HG03565 (cell line): Measurements from ENCODE around the gene ELMO2.

Experiments used
- ATAC-seq: cut with Tn5 transposase; IDR thresholded peaks from one replicate; pipeline ENCODE4 v1.9.1; 2021; ENCODE audit warnings: mild to moderate bottlenecking, moderate library complexity; ENCODE audit not compliant: unreplicated experiment

ELMO2 gene

DNA sequence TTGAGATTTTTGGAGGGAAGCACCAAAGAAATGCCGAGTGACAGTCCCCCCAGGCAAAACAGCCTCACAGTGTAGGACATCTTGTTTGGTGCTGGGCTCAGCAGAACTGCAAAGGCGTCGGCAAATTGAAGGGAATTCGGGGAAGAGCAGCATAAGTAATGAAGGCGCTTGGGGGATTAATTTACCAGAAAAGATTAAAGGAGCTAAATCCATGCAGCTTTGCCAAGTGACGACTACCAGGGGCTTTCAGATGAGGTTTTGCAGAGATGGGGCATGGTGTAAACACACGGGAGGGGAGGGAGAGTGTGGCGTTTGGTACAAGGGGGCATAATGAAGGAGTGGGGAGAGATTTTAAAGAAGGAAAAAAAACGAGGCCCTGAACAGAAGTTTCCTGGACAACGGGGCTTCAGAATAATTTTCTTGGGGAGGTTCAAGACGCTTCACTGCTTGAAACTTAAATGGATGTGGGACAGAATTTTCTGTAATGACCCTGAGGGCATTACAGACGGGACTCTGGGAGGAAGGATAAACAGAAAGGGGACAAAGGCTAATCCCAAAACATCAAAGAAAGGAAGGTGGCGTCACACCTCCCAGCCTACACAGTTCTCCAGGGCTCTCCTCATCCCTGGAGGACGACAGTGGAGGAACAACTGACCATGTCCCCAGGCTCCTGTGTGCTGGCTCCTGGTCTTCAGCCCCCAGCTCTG is 52.8 kb downstream of the ELMO2 start:
- no peak for ATAC-seq

DNA sequence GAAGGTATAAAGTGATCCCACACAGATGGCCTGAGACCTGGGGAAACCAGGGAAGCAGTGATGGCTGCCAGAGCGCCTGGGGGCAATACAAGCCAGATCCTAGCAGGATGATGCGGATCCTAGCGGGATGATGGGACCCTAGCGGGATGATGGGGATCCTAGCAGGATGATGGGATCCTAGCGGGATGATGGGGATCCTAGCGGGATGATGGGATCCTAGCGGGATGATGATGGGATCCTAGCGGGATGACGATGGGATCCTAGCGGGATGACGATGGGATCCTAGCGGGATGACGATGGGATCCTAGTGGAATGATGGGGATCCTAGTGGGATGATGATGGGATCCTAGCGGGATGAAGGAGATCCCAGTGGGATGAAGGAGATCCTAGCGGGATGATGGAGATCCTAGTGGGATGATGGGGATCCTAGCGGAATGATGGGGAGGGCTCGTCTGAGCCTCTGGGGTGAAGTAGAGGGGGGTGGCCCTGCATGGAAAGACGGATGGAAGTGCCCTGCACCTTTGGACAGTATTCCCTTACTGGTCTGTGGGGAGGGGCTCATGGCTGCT is 54.0 kb downstream of the ELMO2 start:
- ATAC-seq, result no peak

DNA sequence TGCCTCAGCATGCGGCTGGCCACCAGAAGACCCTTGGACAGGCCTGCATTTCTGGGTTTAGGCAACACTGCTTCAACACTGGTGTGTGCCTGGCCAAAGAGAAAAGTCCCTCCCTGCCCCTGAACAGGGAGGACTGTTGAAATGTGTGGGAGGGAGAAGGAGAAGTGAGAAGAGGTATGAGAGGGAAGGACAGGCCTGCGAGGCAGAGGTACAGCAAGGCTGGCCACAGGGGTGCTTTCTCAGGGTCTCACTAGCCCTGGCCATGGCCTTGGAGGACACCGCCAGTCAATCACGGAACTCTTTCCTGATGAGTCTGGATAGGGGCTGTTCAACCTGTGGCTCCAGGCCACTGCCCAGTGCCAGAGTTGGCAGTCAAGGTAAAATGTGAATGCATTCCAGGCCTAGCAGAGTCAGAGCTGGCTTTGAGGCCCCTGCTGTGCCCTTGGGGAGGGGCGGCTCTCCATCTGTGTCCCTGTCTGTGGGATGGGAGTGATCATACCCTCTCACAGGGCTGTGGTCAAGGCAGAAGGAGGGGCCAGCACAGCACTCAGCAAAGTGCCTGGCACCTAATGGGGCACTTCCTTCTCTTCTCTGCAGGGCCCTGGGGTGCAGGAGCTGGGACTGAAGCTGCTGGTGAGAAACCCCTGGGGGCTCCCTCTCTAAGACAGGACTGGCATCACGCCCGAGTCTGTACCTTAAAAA is 54.9 kb downstream of the ELMO2 start:
- ATAC-seq, result no peak

DNA sequence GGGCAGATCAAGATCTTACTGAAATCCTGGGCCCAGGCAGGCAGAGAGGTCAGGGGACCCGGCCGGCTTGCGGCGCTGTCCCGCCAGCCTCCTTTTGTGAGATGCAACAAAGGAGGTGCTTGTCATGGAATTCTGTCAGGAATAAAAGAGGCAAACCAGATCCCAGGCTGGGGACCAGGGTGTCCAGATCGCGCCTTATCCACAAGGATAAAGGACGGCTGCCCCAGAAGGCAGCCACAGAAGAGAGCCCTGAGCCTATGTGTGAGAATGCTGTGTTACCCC is 55.5 kb downstream of the ELMO2 start:
- no peak for ATAC-seq

DNA sequence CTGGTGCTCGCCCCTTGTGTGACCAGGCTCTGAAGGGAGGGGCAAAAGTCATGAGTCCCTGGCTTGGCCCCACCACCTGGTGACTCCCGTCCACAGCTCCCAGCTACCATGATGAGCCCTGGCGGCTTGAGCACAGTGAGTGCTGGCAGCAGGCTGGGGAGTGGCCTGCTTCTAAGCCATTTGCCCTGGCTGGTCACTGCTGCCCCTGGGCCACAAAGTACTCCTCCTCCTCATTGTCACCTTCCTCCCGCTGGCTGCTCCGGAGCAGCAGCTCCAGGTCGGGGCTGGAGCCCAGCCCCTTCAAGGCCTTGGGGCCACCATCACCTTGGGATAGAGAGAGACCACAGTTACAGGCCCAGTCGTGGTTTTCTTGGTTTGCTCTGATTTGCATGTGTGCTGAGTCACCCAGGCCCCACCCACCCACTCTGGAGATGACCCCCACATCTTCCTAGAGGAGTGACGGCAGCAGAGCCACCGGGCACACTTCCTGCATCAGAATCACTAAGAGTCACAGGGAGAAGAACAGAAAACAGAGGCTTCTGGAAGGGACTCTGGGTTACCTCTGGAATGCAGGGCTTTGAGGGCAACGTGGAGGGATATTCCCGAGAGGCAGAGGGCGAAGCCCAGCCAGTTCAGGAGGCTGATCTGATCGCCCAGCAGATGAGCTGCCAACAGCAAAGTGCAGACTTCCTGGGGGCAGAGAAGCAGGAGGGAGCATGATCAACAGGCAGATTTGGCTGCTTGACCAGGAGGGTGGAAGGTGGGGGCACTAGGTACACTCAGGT is 56.0 kb downstream of the ELMO2 start:
- no peak for ATAC-seq

DNA sequence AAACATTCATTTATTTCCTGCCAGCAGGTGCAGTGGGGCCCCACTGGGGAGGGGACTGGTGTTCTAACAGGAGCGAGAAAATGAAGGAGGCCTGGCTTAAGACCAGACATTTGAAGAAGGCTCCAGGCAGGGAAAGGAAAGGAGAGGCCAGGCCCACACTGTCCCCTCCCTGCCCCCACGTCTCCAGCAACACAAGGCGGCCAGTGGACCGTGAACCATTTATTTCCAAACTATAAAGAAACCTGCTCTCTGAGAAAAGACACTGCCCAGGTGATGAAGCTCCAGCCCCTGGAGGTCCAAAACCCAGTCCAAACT is 56.7 kb downstream of the ELMO2 start:
- ATAC-seq, result no peak

DNA sequence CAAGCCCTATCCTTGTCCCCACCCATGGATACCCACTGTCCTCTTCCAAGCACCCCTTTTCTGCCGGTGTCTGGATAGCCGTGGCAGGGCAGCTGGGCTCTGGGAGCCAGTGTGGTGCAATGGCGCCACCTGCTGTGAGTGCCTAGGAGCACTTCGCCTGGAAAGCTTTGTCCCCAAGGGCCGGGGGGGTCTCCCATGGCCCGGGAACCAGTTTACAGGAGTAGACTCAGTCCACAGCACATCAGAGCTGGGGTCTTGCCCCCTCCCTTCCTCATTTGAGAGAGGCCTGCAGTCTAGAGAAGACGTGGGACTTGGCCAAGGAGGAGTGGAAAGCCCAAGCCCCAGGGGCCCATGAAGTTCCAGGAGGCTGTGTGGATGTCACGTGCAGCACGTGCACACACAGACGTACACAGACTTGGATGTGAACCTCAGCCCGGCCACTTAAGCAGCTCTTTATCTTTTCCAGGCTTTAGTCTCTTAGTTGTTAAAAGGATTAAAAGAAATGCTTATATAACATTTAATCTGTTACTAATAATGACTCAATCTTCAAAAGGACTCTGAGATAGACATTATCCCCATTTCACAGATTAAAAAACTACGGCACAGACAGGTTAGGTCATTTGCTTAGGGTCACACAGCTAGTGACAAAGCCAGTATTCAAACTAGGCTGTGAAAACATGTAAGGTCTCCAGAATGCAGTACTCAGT is 57.2 kb downstream of the ELMO2 start:
- ATAC-seq, result no peak

DNA sequence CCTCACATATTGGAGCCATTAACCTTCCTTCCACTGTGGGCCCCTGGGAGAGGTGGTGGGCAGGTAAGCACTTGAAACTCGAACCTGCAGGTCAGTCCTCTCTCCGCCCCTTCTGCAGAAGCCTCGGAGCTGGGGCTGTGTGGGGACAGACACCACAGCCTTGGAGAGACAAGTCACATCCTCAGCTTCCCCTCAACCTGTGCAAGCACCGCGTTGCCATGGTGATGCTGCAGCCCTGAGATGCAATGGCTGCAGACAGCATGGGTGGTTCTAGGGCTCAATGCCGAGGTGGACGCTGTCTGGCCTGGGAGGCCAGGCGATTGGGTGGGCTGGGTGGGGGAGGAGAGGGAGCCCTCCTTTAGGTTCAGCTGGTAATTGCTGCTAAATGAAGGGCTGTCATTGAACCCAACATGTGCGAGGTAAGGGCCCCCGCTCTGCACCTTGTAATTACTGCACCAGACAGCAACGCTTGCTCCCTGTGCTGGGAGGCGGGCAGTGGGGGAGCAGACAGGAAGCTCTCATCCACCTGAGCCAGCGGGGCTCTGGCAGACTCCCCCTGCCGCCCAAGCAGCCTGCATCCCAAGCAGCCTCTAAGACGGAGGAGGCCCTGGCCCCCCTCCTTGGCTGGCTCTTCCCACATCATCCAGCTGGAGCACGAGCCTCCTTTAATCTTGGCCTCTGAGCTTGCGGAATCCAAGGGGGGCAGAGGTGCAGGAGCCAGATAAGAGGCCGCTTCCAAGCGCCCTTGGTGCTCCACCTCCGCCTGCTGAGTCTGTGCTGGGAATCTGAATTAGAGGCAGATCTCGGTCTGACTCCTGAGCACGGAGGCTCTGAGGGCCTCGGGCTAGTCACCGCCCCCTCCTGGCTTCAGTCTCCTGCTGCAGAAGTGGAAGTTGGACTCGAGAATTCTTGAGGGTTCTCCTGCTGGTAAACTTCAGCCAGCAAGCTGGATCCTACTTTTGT is 58.3 kb downstream of the ELMO2 start:
- ATAC-seq, result no peak

DNA sequence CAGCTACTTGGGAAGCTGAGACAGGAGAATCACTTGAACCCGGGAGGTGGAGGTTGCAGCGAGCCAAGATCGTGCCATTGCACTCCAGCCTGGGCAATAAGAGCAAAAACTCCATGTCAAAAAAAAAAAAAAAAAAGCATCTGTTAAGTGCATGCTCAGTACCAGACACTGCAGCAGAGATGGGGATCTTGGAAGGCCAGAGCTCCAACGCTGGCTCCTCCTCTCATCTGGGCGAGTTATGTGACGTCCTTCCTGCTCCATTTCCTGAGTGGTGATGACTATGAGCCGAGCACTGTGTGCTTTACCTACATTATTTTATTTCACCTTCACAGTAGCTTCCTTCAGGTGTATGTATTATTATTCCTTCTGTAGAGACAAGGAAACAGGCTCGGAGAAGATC is 59.6 kb downstream of the ELMO2 start:
- ATAC-seq, result no peak

DNA sequence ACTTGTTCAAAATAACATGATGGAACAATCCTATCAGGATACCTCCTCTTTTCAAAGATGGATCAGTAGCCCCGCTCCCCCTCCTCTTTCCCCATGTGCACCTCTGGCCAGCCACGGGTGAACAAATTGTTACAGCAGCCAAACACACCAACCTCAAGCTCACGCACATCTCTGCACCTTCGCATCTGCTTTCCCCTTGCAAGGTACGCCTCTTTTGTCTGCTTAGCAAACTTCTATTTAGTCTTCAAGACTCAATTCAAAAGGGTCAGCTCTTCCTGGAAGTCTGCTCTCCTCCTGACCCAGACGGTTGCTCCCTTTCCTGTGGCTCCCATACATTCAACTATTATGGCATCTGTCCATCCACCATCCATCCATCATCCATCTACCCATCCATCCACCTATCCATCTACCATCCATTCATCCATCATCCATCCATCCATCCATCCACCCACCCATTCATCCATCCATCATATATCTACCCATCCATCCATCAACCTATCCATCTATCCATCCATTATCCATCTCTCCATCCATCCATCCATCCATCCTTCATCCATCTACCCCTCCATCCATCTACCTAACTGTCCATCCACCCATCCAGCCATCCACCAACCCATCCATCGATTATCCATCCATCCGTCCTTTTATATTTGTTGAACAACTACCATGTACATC is 61.8 kb downstream of the ELMO2 start:
- no peak for ATAC-seq

DNA sequence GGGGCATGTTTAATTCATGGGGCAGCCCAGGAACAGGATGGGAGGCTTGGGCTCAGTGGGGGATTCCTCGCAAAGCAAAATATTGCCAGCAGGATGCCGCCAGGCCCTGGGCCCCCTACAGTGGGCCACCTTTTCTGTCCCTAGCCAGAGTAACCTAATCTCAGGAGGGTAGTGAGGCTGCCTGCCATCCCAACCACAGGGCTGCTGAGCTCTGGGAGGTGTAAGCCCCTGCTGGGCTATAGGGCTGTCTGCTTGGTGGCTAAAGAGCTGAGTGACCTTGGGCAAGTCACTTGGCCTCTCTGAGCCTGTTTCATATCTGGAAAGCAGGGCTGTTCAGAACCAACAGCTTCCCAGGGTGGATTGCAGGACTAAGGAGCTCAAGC is 62.4 kb downstream of the ELMO2 start:
- ATAC-seq, result no peak

DNA sequence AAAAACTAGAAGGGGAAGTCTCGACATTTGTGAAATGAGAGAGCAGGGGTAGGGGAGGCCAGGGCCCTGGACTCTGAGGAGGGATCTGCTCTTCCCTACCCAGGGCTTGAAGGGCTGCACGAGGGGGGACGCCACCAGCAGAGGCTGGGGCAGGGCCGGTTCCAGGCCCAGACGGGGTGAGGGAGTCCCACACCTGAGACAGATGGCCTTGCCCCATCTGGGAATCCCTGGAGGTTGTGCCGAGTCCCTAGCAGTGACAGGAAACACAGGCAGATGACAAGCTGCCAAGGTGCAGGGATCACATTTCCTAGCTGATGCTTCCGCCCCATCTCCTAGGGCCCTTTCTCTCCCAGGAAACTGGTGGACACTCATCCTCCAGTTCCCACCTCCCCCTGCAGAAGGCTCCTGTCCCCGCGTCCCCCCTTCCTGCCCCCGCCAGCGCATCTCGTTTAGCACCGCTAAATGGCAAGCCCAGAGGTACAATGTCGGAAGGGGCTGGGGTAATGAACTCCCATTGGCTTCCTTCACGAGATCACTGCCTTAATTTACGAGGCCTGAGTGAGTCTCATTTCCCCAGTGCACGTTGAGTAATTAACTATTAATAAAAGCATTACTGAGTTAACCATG is 63.0 kb downstream of the ELMO2 start:
- ATAC-seq, result no peak

DNA sequence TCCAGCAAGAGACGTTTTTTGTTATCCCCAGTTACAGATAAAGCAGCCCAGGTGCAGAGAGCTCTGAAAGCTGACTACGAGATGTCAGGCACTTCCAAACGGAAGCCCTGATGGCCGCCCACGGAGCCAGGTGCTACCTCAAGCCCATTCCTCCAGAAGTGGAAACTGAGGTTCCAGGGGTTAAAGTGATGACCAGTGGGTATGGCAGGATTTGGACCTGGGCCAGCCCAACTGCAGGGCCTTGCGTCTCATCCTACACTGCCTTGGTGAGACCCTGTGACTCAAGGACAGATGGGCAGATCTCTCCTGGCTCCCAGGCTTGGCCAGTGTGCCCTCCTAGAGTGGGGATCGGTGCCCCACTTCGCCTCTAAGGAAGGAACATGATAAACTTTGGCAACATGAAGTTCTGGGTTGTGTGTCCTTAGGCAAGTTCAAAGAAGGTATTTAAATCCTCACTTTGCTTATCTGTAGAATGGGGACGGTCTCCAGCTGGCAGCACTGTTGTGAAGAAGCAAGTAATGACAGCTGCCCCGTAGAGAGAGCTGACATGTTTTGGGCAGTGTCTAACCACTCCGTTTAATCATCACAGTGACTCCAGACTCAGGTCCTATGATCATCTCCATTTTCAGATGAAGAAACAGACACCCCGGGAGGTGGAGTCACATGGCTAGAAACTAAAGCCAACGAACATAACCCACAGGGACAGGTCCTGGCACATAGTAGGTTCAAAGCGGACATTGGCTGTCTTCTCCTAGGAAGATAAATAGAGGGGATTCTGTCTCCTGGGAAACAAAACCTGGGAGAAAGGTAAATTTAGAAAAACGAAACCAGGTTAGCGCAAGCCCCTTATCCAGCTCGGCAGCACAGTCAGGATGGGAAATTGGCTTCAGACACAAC is 63.7 kb downstream of the ELMO2 start:
- ATAC-seq, result no peak

DNA sequence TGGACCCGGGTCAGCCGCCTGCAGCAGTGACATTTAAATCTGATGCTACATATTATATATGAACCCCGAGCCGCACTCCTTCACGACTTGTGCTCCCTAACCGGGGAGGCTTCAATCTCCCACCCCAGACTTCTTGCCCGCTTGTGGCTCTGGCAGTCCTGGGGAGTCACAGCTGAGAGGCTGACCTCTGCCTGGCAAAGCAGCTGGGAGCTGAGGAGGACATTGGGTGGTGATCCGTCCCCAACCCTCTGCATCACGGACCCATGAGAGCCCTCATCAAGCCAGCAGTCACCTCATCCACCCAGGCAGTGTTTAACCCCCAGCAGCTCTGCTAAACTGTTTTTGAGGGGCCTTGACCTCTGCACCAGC is 64.4 kb downstream of the ELMO2 start:
- ATAC-seq, result no peak

DNA sequence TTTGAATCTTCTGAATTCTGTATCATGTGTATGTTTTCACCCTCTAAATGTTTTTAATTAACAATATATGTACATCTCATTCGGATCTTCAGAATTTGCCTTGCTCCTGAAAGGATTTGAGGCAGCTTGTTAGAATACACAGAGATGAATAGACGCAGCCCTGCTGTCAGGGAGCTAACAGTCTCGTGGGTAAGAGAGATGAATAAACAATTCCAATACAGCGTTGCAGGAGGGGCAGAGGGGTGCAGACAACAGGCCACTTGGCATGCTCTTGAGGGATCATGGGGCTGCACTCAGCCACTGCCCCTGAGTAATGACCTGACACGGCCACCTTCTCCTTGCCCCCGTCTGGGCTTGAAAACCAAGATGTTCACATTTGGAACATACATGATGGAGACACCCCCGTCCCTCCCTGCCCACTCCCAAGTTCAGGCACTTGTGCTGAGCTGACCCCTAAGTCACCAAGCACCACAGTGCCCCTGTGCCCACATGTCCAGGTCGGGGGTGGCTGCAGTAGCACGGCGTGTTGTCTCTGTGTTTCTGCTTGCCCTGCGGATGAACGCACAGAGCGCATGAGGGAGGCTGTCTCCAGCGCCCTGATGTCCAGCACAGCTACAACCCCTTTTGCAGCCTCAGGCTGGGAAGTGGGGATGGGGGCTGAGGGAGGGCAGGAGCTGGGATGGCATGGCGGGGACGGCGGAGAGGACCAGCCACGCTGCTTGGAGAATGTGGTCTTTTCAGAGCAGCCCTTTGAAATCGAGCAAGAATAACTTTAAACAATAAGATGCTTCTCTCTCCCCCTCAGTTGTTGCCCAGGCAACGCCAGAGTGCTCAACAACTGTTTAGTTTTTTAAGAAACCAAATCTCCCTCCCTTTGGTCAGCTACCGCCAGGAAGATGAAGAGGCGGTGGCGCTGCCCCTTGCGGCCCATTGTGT is 65.1 kb downstream of the ELMO2 start:
- ATAC-seq, result no peak

DNA sequence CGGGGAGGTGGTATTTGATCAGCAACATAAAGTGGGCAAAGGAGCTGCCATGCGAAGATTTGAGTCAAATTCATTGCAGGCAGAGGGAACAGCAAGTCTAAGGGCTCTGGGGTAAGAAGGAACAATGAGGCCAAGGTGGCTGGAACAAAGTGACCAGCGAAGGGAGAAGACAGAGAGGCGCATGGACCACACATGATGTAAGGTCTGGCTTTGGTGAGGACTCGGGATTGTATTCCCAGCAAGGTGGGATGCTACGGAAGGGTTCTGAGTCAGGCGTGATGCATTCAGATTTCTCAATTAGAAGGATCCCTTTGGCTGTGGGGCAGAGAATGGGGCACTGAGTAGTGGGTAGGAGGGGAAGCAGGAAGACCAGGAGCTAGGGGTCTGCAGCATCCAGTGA is 67.4 kb downstream of the ELMO2 start:
- no peak for ATAC-seq

DNA sequence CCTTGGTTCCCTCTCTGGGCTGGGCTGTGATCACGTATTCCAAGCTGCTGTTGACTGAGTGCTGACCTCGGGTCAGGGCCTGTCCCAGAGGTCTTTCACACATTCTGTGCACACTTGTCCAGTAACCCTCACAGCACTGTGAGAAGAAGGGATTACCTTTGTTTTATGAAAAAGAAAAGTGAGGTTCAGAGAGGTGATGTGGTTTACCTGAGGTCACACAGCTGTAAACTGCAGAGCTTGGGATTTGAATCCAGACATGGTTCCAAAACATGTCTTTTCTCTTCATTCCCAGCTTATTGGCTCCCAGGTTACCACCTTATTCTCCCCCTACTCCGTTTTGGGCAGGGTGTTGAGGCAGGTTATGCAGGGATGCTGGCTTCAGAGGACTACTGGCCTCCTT is 69.7 kb downstream of the ELMO2 start:
- no peak for ATAC-seq
